LNCaP clone FGC (cell line): ENCODE data around the gene ODAD2.

ENCODE experiments used
- DNase-seq: peaks from one replicate; pipeline ENCODE4 v3.0.0-alpha.2; 2011; ENCODE audit warnings: low read depth
- H3K4me3 ChIP-seq: 2 replicates; pipeline ENCODE4 v1.5.1; 2011; ENCODE audit warnings: mild to moderate bottlenecking, low read depth, low read length, control low read depth
- TF ChIP-seq, protein P1 (sequence below): IDR thresholded peaks from 2 replicates; pipeline ENCODE4 v1.5.1; 2012; ENCODE audit warnings: mild to moderate bottlenecking; ENCODE audit not compliant: control insufficient read depth, insufficient read depth; ENCODE audit errors: extremely low read depth

The ODAD2 gene

DNA sequence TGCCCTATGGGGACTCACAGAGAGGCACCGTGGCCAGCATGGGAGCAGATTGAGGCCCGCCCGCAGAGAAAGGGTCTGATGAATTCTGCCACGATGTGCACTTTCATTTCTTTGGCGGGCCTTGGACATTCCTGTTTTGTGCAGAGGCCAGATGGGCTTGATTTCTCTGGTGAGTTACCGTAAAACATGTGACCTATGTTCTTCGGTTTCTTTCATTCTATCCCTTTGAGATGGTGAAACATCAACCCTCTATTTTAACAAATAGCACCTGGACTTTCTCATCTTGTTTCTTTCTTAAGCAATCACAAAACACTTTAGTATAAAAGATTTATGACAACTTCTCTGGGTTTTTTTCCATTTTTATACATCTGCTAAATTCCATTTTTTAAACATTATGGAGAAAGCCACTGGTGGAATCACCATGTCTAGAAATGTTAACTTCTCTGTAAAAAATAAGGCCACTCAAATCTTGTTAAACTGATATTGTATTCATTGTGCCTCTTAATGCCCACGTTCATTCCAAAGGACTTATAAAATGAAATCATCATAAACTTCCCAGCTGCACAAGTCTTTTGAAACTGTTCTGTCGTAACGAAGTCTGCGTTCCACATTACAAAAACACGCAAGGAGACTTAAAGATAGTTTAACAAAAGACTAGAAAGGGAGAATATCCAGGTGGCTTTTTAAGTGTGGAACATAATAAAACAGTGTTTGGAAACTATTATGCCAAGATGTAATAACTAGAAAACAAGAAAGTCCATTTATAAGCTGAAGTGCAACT is 21.4 kb upstream of the ODAD2 start:
- no peak for DNase-seq
- H3K4me3 ChIP-seq = no peak overlapping the region
- TF ChIP-seq, protein P1, sequence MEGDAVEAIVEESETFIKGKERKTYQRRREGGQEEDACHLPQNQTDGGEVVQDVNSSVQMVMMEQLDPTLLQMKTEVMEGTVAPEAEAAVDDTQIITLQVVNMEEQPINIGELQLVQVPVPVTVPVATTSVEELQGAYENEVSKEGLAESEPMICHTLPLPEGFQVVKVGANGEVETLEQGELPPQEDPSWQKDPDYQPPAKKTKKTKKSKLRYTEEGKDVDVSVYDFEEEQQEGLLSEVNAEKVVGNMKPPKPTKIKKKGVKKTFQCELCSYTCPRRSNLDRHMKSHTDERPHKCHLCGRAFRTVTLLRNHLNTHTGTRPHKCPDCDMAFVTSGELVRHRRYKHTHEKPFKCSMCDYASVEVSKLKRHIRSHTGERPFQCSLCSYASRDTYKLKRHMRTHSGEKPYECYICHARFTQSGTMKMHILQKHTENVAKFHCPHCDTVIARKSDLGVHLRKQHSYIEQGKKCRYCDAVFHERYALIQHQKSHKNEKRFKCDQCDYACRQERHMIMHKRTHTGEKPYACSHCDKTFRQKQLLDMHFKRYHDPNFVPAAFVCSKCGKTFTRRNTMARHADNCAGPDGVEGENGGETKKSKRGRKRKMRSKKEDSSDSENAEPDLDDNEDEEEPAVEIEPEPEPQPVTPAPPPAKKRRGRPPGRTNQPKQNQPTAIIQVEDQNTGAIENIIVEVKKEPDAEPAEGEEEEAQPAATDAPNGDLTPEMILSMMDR = no peak

DNA sequence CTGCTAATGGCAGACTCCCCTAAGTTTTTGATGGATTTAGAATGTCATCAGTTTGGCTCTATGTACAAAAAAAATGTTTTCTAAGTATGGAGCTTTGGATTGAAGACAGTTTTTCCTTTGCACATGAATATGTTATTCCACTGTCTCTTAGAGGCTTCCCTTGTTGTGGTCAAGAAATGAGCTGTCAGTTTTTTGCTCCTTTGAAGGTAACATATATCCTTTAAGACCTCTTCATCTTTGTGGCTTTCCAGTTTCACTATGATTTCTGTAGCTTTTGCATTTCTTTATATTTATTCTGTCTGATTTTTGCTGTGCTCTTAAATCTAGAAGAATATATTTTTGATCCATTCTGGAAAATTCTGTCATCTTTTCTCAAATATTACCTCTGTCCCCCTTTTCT is 15.8 kb upstream of the ODAD2 start:
- no peak for DNase-seq
- TF ChIP-seq, protein P1 = no peak
- H3K4me3 ChIP-seq = no peak overlapping the region

DNA sequence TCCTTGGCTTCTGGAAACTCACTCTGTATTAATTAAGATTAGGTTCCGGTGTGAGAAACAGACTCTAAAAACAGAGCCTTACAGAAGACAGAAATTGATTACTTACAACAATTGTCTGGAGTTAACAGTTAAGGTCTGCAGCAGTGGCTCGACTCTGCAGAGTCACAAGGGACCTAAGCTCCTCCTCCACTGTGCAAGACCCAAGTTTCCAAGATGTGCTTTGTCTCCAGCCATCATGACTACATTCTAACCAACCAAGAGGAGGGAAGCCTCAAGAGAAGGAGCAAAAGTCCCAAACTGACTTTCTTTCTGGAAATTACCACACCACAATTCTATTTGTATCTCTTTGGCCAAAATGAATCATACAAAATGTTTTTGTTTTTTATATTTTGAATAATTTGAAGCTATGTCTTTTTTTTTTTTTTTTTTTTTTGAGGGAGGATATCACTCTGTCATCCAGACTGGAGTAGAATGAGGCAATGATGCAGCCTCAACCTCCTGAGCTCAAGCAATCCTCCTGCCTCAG is 14.2 kb upstream of the ODAD2 start:
- TF ChIP-seq, protein P1 = no peak
- no peak for DNase-seq
- H3K4me3 ChIP-seq = no peak overlapping the region

DNA sequence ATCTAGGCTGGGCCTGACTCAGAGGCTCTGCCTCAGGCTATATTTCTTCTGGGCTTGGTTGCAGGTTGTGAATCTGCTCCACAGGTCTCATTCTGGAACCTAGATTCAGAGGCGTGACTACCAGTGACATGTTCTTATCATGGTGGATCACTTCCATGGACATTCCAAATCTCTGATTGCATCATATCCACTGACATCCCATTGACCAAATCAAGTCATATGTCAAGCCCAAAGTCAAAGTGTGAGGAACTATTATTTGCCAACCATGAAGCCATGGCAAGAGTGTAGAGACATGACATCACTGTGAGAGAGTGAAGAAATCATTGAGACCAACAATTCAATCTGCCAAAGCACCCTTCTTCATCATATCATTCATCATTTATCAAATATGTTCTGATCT is 11.9 kb upstream of the ODAD2 start:
- no peak for DNase-seq
- TF ChIP-seq, protein P1 = no peak
- H3K4me3 ChIP-seq = no peak overlapping the region

DNA sequence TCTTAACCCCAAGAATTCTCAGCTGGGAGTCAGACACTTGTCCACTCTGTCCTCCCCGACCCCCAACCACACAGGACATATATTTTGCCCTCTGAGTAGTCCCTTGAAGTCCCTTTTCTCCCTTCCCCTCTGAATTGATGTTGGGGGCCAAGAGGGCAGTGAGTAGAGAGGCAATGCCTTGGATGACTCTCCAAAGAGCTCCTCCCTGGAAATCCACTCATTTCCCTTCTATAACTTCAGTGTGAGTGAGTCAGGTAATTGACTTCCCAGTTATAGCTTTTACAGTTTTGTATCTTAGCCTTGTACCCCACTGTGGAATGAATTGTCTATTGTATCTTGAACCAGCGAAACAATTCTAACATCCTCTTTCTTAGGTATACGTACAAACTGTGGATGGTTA is 9.2 kb upstream of the ODAD2 start:
- DNase-seq = no peak
- H3K4me3 ChIP-seq = no peak overlapping the region
- TF ChIP-seq, protein P1 = no peak

DNA sequence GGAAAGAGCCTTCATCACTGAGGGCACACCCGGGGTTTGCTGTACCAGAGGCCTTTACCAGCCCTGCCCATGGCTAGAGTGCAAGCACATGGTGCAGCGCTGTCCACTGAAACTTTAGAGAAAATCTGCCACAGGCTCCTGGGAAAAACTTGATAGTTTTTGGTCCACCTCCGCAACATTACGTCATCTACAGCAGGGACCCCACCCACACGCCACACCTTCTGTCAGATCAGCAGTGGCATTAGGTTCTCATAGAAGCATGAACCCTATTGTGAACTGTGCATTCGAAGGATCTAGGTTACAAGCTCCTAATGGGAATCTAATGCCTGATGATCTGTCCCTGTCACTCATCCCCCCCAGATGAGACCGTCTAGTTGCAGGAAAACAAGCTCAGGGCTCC is 2.5 kb upstream of the ODAD2 start:
- H3K4me3 ChIP-seq = no peak overlapping the region
- DNase-seq = no peak
- TF ChIP-seq, protein P1 = no peak
